Measurements from ENCODE around the gene CD6.

GRCh38 chr11:61048368-61049062 lies 77.0 kb downstream of the CD6 start:
- TF ChIP-seq, protein P1, sequence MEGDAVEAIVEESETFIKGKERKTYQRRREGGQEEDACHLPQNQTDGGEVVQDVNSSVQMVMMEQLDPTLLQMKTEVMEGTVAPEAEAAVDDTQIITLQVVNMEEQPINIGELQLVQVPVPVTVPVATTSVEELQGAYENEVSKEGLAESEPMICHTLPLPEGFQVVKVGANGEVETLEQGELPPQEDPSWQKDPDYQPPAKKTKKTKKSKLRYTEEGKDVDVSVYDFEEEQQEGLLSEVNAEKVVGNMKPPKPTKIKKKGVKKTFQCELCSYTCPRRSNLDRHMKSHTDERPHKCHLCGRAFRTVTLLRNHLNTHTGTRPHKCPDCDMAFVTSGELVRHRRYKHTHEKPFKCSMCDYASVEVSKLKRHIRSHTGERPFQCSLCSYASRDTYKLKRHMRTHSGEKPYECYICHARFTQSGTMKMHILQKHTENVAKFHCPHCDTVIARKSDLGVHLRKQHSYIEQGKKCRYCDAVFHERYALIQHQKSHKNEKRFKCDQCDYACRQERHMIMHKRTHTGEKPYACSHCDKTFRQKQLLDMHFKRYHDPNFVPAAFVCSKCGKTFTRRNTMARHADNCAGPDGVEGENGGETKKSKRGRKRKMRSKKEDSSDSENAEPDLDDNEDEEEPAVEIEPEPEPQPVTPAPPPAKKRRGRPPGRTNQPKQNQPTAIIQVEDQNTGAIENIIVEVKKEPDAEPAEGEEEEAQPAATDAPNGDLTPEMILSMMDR (IDR thresholded peaks at IDR 0.05 in 8 of 11, conservative IDR thresholded peaks at IDR 0.05 in 3 of 11), result no peak
- TF ChIP-seq POLR2AphosphoS5 (IDR thresholded peaks at IDR 0.05) (no peak), POLR2A (IDR thresholded peaks at IDR 0.05) (no peak)
